Tibial artery (tissue), 4 donors: ENCODE data around the gene C2orf78.

Experiments
- DNase-seq, 2 donors: peaks; one replicate each; pipeline ENCODE4 v3.0.0-alpha.2; 2019
- H3K27ac ChIP-seq, 2 donors: fragments of 200-600 bp; sonication (generic) in 1 of 2; 1 replicate in 1 of 2; 2 replicates in 1 of 2; pipeline ENCODE4 v1.5.1; 2018 to 2019; ENCODE audit warnings: mild to moderate bottlenecking in 1 of 2
- H3K27me3 ChIP-seq, 2 donors: fragments of 200-600 bp; sonication (generic) in 1 of 2; one replicate each; pipeline versions ENCODE4 v1.5.1 to v1.6.0; 2016 to 2019
- H3K36me3 ChIP-seq, 3 donors: fragments of 200-600 bp; sonication (generic) in 2 of 3; one replicate each; pipeline ENCODE4 v1.5.1; 2016 to 2019; ENCODE audit warnings: mild to moderate bottlenecking in 2 of 3
- H3K4me1 ChIP-seq, 4 donors: fragments of 200-600 bp; sonication (generic) in 2 of 4; 1 replicate in 3 of 4; 2 replicates in 1 of 4; pipeline ENCODE4 v1.5.1; 2016 to 2019
- H3K4me3 ChIP-seq, 2 donors: fragments of 200-600 bp; sonication (generic) in 1 of 2; 1 replicate in 1 of 2; 2 replicates in 1 of 2; pipeline ENCODE4 v1.5.1; 2018 to 2019; ENCODE audit warnings: mild to moderate bottlenecking in 2 of 2
- H3K9me3 ChIP-seq, 3 donors: fragments of 200-600 bp; sonication (generic) in 1 of 3; one replicate each; pipeline ENCODE4 v1.5.1; 2016 to 2019
- CTCF ChIP-seq, 2 experiments: fragments of 200-600 bp in 1 of 2; fragments of 450-650 bp in 1 of 2; IDR thresholded peaks; one replicate each; pipeline ENCODE4 v1.5.1; 2017 to 2019; ENCODE audit warnings: antibody characterized with exemption in 2 of 2, mild to moderate bottlenecking in 1 of 2, moderate library complexity in 1 of 2
- intact Hi-C: fragments of 100-400 bp; cut with DNase I; formaldehyde crosslinking; loops from one replicate; pipeline ENCODE4 v1.15.0; 2023; ENCODE audit warnings: low total_unique reads

C2orf78 gene

GRCh38 chr2:73827660-73828388 lies 43.8 kb downstream of the C2orf78 start:
- Histone ChIP-seq H3K27me3 (no peaks in the 10 kb centered on the region), H3K9me3 (no peaks in the 10 kb centered on the region), H3K4me1 (peaks cover 0 to 35% (median 16%) of the 10 kb centered on the region in 4 donors), H3K36me3 (peaks cover 6 to 19% (median 8%) of the 10 kb centered on the region in 3 donors), H3K27ac (peak overlapping the region; percentile 92 to 94), H3K4me3 (peak overlapping the region; percentile 72 to 82)
- intact Hi-C loops = loop anchor here (10.0 kb wide), 3 partner anchors 97 to 507 kb away; partner anchors contain the start of gene DGUOK
- no peak for DNase-seq
- no peak for TF ChIP-seq CTCF (IDR thresholded peaks at IDR 0.05)

GRCh38 chr2:73828389-73828817 lies 44.4 kb downstream of the C2orf78 start:
- intact Hi-C loops = loop anchor here (10.0 kb wide), 3 partner anchors 96 to 506 kb away; partner anchors contain the start of gene DGUOK
- H3K4me1 ChIP-seq = peaks cover 0 to 41% (median 21%) of the 10 kb centered on the region in 4 donors

GRCh38 chr2:73828818-73829570 lies 45.0 kb downstream of the C2orf78 start, which contains the start of gene STAMBP:
TSS of gene STAMBP (plus strand) at chr2:73828961. CDS start at chr2:73830857, 1,896 bp downstream.
- Histone ChIP-seq H3K4me1 (peaks cover 0 to 43% (median 21%) of the 10 kb centered on the region in 4 donors), H3K27me3 (no peaks in the 10 kb centered on the region), H3K36me3 (peaks cover 10 to 29% (median 15%) of the 10 kb centered on the region in 3 donors), H3K27ac (peak within 1 kb of the TSS; percentile 92 to 94), H3K4me3 (peak within 1 kb of the TSS; percentile 72 to 82), H3K9me3 (no peaks in the 10 kb centered on the region)
- intact Hi-C loops = loop anchor here (10.0 kb wide), 3 partner anchors 96 to 506 kb away; partner anchors contain the start of gene DGUOK
- peak; percentile 97 to 98 for DNase-seq
- TF ChIP-seq CTCF (IDR thresholded peaks at IDR 0.05) = no peak

More at GRCh38 chr2:73828389-73828817, 44.4 kb downstream of the C2orf78 start:
- no peak for TF ChIP-seq CTCF (IDR thresholded peaks at IDR 0.05)
- Histone ChIP-seq H3K27me3 (no peaks in the 10 kb centered on the region), H3K36me3 (peaks cover 6 to 23% (median 11%) of the 10 kb centered on the region in 3 donors), H3K4me3 (peak overlapping the region; percentile 72 to 82), H3K27ac (peak overlapping the region; percentile 92 to 94), H3K9me3 (no peaks in the 10 kb centered on the region)
- DNase-seq = no peak

- H3K27me3 ChIP-seq = no peaks in the 10 kb centered on the region
- no peak for DNase-seq
- intact Hi-C loops = loop anchor here (5.0 kb wide), 1 partner anchor 316 kb away; the partner anchor contains the start of gene BOLA3
- H3K4me1 ChIP-seq = peaks cover 0 to 38% (median 19%) of the 10 kb centered on the region in 4 donors
- H3K4me3 ChIP-seq = no peak overlapping the region
- no peak for TF ChIP-seq CTCF (IDR thresholded peaks at IDR 0.05)
- H3K9me3 ChIP-seq = no peaks in the 10 kb centered on the region
- H3K36me3 ChIP-seq = peaks cover 24 to 43% (median 25%) of the 10 kb centered on the region in 3 donors
- no peak overlapping the region for H3K27ac ChIP-seq
These were observed 47.0 kb downstream of the C2orf78 start for GRCh38 chr2:73830871-73831401.

GRCh38 chr2:73832930-73833329 lies 48.9 kb downstream of the C2orf78 start:
- Histone ChIP-seq H3K9me3 (no peaks in the 10 kb centered on the region), H3K4me1 (peaks cover 0 to 40% (median 19%) of the 10 kb centered on the region in 4 donors), H3K4me3 (no peak overlapping the region), H3K27me3 (no peaks in the 10 kb centered on the region), H3K27ac (peak overlapping the region in 1 of 2 donors; percentile 38), H3K36me3 (peaks cover 24 to 53% (median 34%) of the 10 kb centered on the region in 3 donors)
- no peak for DNase-seq
- intact Hi-C loops = loop anchor here (5.0 kb wide), 1 partner anchor 314 kb away; the partner anchor contains the start of gene BOLA3
- TF ChIP-seq CTCF (IDR thresholded peaks at IDR 0.05) = no peak
